Neuron (in vitro differentiated cells): ENCODE measurements around the gene JUP.
"Not testable (repeated sequence)": the region's sequence is repeated elsewhere in the genome, so short reads cannot be mapped to it uniquely, and the experiment has no call there.

ENCODE experiments used
- H2AFZ ChIP-seq: one replicate; pipeline ENCODE4 v1.6.1; 2013; ENCODE audit warnings: low read depth, mild to moderate bottlenecking, inconsistent platforms, low read length, moderate library complexity
- H3K27me3 ChIP-seq: one replicate; pipeline ENCODE4 v1.6.1; 2013; ENCODE audit warnings: low read length; ENCODE audit not compliant: insufficient read depth
- H3K36me3 ChIP-seq: one replicate; pipeline ENCODE4 v1.6.1; 2013; ENCODE audit warnings: low read length; ENCODE audit not compliant: insufficient read depth
- H3K4me1 ChIP-seq: one replicate; pipeline ENCODE4 v1.6.1; 2013; ENCODE audit warnings: low read length; ENCODE audit not compliant: insufficient read depth
- H3K4me3 ChIP-seq: 2 replicates; pipeline ENCODE4 v1.5.1; 2013; ENCODE audit warnings: mild to moderate bottlenecking, low read length, moderate library complexity
- H3K9me3 ChIP-seq: one replicate; pipeline ENCODE4 v1.6.1; 2013; ENCODE audit warnings: low read length

The JUP gene

DNA sequence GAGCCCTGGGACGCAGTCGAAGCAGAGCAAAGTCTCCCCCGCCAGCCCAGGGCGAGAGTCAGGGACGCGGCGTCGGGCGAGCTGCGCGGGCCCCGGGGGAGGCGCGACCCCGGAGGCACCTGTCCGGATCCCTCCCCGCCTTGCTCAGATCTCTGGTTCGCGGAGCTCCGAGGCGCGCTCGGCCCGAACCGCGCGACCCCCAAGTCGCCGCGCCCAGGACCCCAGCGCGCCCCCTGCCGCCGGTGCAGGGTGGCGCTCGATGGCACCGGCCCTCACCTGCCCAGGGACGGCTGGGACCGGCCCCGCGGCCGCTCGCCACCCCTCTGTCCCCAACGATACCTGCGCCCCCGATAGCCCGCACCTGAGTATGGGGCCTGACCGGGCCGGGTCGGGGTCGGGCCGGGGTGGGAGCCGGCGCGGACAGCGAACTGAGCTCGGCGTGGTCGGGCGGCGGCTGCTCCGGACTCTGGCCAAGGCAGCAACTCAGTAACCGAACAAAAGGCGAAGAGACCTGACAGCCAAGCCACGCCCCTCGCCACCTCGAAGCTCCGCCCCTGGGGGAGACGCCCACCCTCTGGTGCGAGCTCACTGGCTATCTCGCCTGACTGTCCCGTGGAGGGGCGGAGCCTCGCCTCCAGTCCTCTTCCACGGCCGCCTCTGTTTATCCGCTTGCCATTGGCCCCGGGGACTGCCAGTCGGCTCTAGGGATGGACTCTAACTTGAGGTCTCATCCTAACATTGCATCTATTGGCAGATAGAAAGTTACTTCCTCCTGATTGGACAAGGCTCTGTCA lies at the start of gene JUP:
TSS of gene JUP (minus strand) at position 485 of the 794 bp plus-strand sequence. CDS start 14,857 bp downstream, outside the sequence.
- H3K9me3 ChIP-seq: no peaks in the 10 kb centered on the region
- H3K36me3 ChIP-seq: no peaks in the 10 kb centered on the region
- peaks cover 6% of the 10 kb centered on the region for H3K27me3 ChIP-seq
- H3K4me3 ChIP-seq: peak within 1 kb of the TSS; percentile 71
- H3K4me1 ChIP-seq: peaks cover 22% of the 10 kb centered on the region
- peak within 1 kb of the TSS; percentile 27 for H2AFZ ChIP-seq

DNA sequence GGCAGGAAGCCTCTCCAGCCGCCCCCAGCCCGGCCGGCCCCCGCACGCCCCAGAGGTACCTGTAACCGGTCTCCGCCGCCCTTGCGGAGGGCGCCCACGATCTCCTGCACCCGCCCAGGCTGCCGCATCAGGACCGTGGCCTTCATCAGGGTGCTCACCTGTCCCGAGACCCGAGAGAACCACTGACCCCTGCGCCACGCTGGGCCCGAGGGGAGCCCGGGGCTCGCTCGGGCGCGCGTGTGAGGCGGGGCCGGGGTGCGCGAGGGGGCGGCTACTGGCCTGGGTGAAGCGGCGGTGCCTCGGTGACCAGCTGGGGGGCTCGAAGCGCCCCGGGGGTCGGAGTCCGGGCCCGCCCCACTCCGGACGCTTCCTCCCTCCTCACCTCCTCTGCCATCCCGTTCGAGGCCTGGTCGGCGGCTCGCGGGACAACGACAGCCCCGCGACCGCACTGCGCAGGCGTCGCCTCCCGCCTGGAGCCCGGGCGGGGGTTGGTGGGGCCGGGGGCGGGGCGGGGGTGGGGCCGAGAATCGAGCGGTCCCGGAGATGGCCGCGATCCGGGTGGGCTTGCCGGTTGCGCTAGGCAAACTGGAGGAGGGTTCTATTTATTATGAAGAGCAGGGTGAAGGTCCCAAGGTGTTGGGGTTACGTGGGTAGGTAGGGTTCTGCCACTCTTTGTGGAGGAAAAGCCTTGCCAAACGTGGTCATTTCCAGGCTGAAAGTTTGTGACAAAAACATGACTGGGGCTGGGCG lies 49.5 kb upstream of the JUP start, which contains the start of gene NT5C3B:
TSS of gene NT5C3B (minus strand) at position 433 of the 750 bp plus-strand sequence. CDS start at position 394, 39 bp downstream.
- Histone ChIP-seq H3K4me1 (peaks cover 8% of the 10 kb centered on the region), H3K27me3 (no peaks in the 10 kb centered on the region), H3K4me3 (peak within 1 kb of the TSS; percentile 81), H3K9me3 (no peaks in the 10 kb centered on the region), H2AFZ (peak within 1 kb of the TSS; percentile 70), H3K36me3 (peaks cover 25% of the 10 kb centered on the region)

DNA sequence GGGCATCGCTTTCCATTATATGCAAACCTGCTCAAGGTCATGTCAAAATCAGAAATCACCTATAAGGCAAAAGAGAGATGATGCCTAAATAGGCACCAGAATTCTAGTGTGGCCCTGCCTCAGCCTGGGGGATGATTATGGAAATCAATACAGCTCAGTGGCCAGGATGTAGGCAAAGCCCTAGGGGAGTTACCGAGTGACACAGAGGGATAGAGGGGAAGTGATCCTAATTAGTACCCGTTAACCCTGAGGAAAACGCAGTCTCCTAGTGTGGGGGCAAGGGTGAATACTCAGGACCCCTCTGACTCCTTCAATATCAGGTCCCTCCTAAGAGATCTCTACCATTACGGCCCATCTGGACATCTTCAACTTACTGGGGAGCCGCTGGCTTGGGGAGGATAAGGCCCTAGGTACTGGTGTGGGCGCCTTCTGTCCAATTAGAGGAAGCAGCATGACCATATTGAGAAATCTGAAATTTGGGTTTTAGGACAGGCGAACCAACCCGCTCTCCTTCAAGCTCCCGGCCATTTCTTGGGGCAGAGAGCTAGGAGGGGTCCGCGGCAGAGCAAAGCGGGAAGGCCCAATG lies 48.8 kb upstream of the JUP start:
- peaks cover 31% of the 10 kb centered on the region for H3K36me3 ChIP-seq
- no peaks in the 10 kb centered on the region for H3K9me3 ChIP-seq
- H3K4me1 ChIP-seq: peaks cover 8% of the 10 kb centered on the region
- peak overlapping the region; percentile 70 for H2AFZ ChIP-seq
- H3K27me3 ChIP-seq: no peaks in the 10 kb centered on the region
- H3K4me3 ChIP-seq: peak overlapping the region; percentile 81

DNA sequence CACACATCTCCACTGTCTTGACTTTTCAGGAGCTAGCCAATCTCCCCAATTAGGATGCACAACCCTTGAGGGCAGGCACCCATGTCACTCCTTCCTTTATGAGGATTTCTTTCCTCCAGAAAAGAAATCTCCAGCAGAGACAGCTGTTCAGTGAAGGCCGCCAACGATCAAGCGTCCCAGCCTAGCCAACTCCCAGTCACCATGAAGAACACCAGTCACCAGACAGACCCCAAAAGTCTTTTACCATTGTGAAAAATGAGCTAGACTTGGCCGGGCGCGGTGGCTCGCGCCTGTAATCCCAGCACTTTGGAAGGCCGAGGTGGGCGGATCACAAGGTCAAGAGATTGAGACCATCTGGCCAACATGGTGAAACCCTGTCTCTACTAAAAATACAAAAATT lies 43.5 kb upstream of the JUP start:
- not testable (repeated sequence) for H2AFZ ChIP-seq, H3K9me3 ChIP-seq, H3K4me1 ChIP-seq, H3K4me3 ChIP-seq, H3K27me3 ChIP-seq
- H3K36me3 ChIP-seq: peaks cover 69% of the 10 kb centered on the region

DNA sequence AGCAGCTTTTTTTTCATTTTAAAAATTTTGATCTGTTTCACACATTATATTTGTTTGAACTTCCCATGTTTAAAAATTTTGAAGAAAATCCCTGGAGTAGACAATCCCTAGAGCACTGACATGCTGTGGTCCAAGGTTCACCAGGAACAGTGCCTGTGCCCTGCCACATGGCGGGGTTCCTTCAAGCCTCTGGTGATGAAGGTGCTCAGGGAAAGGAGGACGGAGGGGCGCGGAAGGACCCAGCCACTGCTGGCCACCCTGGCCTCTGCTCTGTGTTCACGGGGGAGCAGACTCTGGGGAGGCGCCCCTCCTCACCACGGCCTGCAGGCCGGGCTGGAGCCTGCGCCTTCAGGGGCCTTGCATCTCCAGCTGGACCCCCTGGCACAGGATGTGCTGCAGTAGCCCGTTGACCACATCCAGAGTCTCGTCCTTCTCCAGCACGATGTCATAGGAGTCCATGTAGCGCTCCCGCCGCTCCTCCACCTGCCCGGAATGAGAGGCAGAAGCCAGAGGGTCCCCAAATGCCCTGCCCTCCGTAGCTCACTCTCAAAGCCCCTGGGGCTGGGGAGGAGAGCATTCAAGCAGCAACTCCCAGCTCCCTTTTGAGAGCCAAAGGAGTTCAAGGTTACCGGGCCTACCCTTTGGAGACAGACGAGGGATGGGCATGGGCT lies 38.8 kb upstream of the JUP start:
- H3K4me1 ChIP-seq: peaks cover 8% of the 10 kb centered on the region
- peaks cover 50% of the 10 kb centered on the region for H3K36me3 ChIP-seq
- no peak overlapping the region for H3K4me3 ChIP-seq
- no peak overlapping the region for H2AFZ ChIP-seq
- no peaks in the 10 kb centered on the region for H3K9me3 ChIP-seq
- no peaks in the 10 kb centered on the region for H3K27me3 ChIP-seq

DNA sequence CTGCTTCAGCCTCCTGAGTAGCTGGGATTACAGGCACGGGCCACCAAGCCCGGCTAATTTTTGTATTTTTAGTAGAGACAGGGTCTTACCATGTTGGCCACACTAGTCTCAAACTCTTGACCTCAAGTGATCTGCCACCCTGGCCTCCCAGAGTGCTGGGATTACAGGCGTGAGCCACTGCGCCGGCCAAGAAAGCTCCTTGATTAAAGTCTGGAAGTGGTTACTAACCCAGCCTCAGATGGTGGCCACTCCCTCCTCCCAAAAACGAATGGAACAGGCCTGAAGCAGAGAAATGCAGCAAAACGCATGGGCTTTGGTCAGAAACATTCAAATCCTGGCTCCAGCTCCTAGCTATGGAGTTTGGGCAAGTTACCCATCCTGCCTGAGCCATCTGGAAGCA lies 37.6 kb upstream of the JUP start:
- H2AFZ ChIP-seq: no peak overlapping the region
- no peak overlapping the region for H3K4me3 ChIP-seq
- H3K36me3 ChIP-seq: peaks cover 52% of the 10 kb centered on the region
- H3K27me3 ChIP-seq: no peaks in the 10 kb centered on the region
- H3K9me3 ChIP-seq: no peaks in the 10 kb centered on the region
- peaks cover 8% of the 10 kb centered on the region for H3K4me1 ChIP-seq

DNA sequence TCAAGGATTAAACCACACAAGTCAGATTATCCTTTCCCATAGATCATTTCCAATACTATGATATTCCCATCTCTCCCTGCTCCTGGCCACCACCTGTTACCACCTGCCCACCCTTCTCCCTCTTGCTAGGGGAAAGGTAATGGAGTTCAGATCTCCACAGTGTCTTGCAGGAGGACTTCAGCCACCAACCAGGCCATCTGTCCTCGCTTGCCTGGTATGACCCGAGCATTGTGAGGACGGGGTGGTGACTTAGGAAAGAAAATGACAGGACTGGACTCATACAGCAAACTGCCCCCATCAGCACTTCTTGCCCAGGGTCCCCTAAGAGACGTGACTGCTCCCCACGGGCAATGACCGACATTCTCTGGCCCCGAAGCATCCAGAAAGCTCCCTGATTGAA lies 37.1 kb upstream of the JUP start:
- Histone ChIP-seq H3K4me3 (no peak overlapping the region), H3K4me1 (peaks cover 8% of the 10 kb centered on the region), H2AFZ (no peak overlapping the region), H3K27me3 (no peaks in the 10 kb centered on the region), H3K36me3 (peaks cover 47% of the 10 kb centered on the region), H3K9me3 (no peaks in the 10 kb centered on the region)

DNA sequence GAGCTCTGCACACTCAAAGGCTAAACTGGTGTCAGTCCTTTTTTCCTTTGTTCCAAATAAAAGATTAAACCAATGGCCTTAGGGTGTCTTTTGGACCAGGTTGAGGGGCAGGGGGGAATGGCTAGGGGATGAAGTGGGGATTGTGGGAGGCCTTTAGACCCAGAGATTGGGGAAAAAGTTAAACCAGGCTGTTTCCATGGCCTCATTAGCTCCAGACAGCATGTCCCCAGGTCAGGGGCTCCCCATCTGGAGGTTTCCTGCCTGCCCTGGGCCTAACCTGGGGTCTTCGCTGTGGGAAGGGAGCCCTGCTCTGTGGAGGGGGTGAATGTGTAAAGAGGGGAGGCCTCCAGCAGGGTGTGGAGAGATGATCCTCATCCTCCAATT lies 36.6 kb upstream of the JUP start:
- H3K4me3 ChIP-seq: no peak overlapping the region
- no peaks in the 10 kb centered on the region for H3K27me3 ChIP-seq
- H3K36me3 ChIP-seq: peaks cover 48% of the 10 kb centered on the region
- no peak overlapping the region for H2AFZ ChIP-seq
- H3K4me1 ChIP-seq: peaks cover 8% of the 10 kb centered on the region
- no peaks in the 10 kb centered on the region for H3K9me3 ChIP-seq

DNA sequence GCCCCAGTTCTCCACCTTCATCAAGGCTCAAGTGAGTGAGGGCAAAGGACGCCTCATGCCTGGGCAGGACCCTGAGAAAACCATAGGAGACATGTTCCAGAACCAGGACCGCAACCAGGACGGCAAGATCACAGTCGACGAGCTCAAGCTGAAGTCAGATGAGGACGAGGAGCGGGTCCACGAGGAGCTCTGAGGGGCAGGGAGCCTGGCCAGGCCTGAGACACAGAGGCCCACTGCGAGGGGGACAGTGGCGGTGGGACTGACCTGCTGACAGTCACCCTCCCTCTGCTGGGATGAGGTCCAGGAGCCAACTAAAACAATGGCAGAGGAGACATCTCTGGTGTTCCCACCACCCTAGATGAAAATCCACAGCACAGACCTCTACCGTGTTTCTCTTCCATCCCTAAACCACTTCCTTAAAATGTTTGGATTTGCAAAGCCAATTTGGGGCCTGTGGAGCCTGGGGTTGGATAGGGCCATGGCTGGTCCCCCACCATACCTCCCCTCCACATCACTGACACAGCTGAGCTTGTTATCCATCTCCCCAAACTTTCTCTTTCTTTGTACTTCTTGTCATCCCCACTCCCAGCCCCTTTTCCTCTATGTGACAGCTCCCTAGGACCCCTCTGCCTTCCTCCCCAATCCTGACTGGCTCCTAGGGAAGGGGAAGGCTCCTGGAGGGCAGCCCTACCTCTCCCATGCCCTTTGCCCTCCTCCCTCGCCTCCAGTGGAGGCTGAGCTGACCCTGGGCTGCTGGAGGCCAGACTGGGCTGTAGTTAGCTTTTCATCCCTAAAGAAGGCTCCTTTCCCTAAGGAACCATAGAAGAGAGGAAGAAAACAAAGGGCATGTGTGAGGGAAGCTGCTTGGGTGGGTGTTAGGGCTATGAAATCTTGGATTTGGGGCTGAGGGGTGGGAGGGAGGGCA lies 36.0 kb upstream of the JUP start:
- H2AFZ ChIP-seq: no peak overlapping the region
- H3K27me3 ChIP-seq: no peaks in the 10 kb centered on the region
- H3K9me3 ChIP-seq: no peaks in the 10 kb centered on the region
- peaks cover 8% of the 10 kb centered on the region for H3K4me1 ChIP-seq
- peaks cover 45% of the 10 kb centered on the region for H3K36me3 ChIP-seq
- no peak overlapping the region for H3K4me3 ChIP-seq

DNA sequence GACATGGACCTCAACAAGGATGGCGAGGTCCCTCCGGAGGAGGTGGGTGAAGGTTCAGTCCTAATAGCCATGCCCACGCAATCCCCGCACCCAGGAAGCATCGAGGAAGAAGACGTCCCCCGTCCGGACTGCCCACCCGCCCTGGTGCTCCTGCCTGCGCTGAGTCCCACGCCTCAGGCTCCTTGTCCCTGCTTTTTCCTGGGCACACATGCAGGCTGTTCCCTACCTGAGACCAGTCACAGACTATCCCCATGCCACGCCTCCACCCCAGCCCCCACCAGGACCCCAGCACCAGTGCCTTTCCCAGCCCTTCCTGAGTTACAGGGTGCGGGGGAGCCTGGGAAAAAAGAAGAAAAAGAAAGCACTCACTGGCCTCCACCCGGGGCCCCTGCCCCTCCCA lies 35.3 kb upstream of the JUP start:
- Histone ChIP-seq H3K4me3 (no peak overlapping the region), H3K36me3 (peaks cover 46% of the 10 kb centered on the region), H3K27me3 (no peaks in the 10 kb centered on the region), H2AFZ (no peak overlapping the region), H3K9me3 (no peaks in the 10 kb centered on the region), H3K4me1 (peaks cover 8% of the 10 kb centered on the region)

DNA sequence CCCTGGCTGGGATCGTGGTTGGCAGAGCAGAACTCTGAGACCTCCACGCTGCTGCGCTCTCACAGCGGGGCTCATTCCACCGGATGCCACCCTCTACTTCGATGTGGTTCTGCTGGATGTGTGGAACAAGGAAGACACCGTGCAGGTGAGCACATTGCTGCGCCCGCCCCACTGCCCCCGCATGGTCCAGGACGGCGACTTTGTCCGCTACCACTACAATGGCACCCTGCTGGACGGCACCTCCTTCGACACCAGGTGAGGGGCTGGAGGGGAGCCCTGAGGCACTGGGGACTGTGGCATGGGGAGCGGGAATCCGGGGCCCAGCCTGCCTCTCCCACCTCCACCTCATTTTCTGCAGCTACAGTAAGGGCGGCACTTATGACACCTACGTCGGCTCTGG lies 31.5 kb upstream of the JUP start:
- no peaks in the 10 kb centered on the region for H3K27me3 ChIP-seq
- peaks cover 30% of the 10 kb centered on the region for H3K36me3 ChIP-seq
- H3K9me3 ChIP-seq: no peaks in the 10 kb centered on the region

DNA sequence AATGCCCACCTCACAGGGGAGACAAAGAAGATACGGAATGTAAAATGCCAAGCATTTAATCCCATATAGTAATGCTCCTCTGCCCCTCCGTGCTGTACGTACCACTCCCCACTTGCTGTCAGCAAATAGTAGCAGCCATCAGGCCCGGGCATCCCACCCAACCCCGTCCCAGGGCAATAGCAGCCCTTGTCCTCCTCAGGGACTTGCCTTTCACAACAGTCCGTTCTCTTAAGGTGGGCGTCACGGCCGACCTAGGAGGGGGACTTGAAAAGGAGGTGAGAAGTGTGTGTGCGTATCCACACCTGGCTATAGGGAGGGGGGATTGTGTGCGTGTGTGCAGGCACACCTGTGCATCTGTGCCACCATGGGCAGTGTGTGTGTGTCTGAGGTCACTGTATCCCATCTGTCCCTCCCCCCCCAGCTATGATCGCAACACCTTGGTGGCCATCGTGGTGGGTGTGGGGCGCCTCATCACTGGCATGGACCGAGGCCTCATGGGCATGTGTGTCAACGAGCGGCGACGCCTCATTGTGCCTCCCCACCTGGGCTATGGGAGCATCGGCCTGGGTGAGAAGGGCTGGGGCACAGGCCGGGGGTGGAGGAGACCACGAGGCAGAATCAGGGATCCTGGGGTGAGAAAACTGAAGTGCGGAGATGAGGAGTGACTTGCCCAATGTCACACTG lies 30.3 kb upstream of the JUP start:
- Histone ChIP-seq H3K9me3 (no peaks in the 10 kb centered on the region), H3K27me3 (no peaks in the 10 kb centered on the region), H3K4me1 (peaks cover 14% of the 10 kb centered on the region), H3K4me3 (no peak overlapping the region), H2AFZ (no peak overlapping the region), H3K36me3 (peaks cover 30% of the 10 kb centered on the region)

More for the DNA sequence above, 31.5 kb upstream of the JUP start:
- no peak overlapping the region for H2AFZ ChIP-seq
- no peak overlapping the region for H3K4me3 ChIP-seq
- H3K4me1 ChIP-seq: peaks cover 18% of the 10 kb centered on the region
